HepG2 (cell line): ENCODE data around the gene EIF6. TPM values are rescaled to one million over a fixed set of nuclear protein-coding genes. Genes with fewer than 3 reads are reported as not detected.
A peak's percentile ranks its signal among the peaks of the same experiment; 100 is the strongest.

Source experiments
- DNMT1 ChIP-seq: sonication (generic); formaldehyde crosslinking; IDR thresholded peaks from 2 replicates; pipeline ENCODE4 v1.5.1; 2020; ENCODE audit warnings: mild to moderate bottlenecking, missing genetic modification reagents
- HES4 ChIP-seq: sonication (generic); formaldehyde crosslinking; IDR thresholded peaks from 2 replicates; pipeline ENCODE4 v1.9.0; 2021; ENCODE audit warnings: mild to moderate bottlenecking, missing genetic modification reagents, borderline replicate concordance
- HNRNPLL ChIP-seq: fragments of 200-400 bp; formaldehyde crosslinking; IDR thresholded peaks from 2 replicates; pipeline ENCODE4 v1.6.1; 2017; ENCODE audit warnings: mild to moderate bottlenecking, low read depth, low read length; ENCODE audit not compliant: poor library complexity, severe bottlenecking
- HOXA3 ChIP-seq: sonication (generic); formaldehyde crosslinking; IDR thresholded peaks from 2 replicates; pipeline ENCODE4 v1.5.0; 2020; ENCODE audit warnings: missing genetic modification reagents
- MAX ChIP-seq: IDR thresholded peaks from 2 replicates; pipeline ENCODE4 v1.6.1; 2012; ENCODE audit warnings: inconsistent platforms
- MLLT10 ChIP-seq: sonication (generic); formaldehyde crosslinking; IDR thresholded peaks from 2 replicates; pipeline ENCODE4 v1.4.0; 2020; ENCODE audit warnings: missing genetic modification reagents
- ONECUT2 ChIP-seq: sonication (generic); formaldehyde crosslinking; IDR thresholded peaks from 2 replicates; pipeline ENCODE4 v1.4.0; 2020; ENCODE audit warnings: missing genetic modification reagents
- PATZ1 ChIP-seq: sonication (generic); formaldehyde crosslinking; IDR thresholded peaks from 2 replicates; pipeline ENCODE4 v1.4.0; 2020; ENCODE audit warnings: missing genetic modification reagents
- PAX8 ChIP-seq: sonication (generic); formaldehyde crosslinking; IDR thresholded peaks from 2 replicates; pipeline ENCODE4 v1.8.0; 2022; ENCODE audit warnings: mild to moderate bottlenecking, missing genetic modification reagents, borderline replicate concordance
- RARG ChIP-seq: sonication (generic); formaldehyde crosslinking; IDR thresholded peaks from 2 replicates; pipeline ENCODE4 v1.4.0; 2020; ENCODE audit warnings: low read depth, mild to moderate bottlenecking, missing genetic modification reagents
- RXRA ChIP-seq: sonication (generic); formaldehyde crosslinking; IDR thresholded peaks from 2 replicates; pipeline ENCODE4 v1.5.1; 2020; ENCODE audit warnings: missing genetic modification reagents
- SALL1 ChIP-seq: sonication (generic); formaldehyde crosslinking; IDR thresholded peaks from 2 replicates; pipeline ENCODE4 v1.8.0; 2022; ENCODE audit warnings: mild to moderate bottlenecking, missing genetic modification reagents
- SPEN ChIP-seq: sonication (generic); formaldehyde crosslinking; IDR thresholded peaks from 2 replicates; pipeline ENCODE4 v1.5.1; 2020; ENCODE audit warnings: low read depth, mild to moderate bottlenecking, missing genetic modification reagents
- ZBTB38 ChIP-seq: sonication (generic); formaldehyde crosslinking; IDR thresholded peaks from 2 replicates; pipeline ENCODE4 v1.5.1; 2020; ENCODE audit warnings: mild to moderate bottlenecking, missing genetic modification reagents
- ZBTB7B ChIP-seq: sonication (generic); formaldehyde crosslinking; IDR thresholded peaks from 2 replicates; pipeline ENCODE4 v1.4.0; 2020; ENCODE audit warnings: missing genetic modification reagents
- ZNF180 ChIP-seq: sonication (generic); formaldehyde crosslinking; IDR thresholded peaks from 2 replicates; pipeline ENCODE4 v1.4.0; 2020; ENCODE audit warnings: low read depth, missing genetic modification reagents, borderline replicate concordance
- ZNF235 ChIP-seq: sonication (generic); formaldehyde crosslinking; IDR thresholded peaks from 2 replicates; pipeline ENCODE4 v1.8.1; 2023; ENCODE audit warnings: mild to moderate bottlenecking, missing genetic modification reagents, borderline replicate concordance
- ZNF260 ChIP-seq: sonication (generic); formaldehyde crosslinking; IDR thresholded peaks from 2 replicates; pipeline ENCODE4 v1.4.0; 2020; ENCODE audit warnings: missing genetic modification reagents, low read depth, mild to moderate bottlenecking, borderline replicate concordance
- ZNF547 ChIP-seq: sonication (generic); formaldehyde crosslinking; IDR thresholded peaks from 2 replicates; pipeline ENCODE4 v1.5.1; 2020; ENCODE audit warnings: mild to moderate bottlenecking, missing genetic modification reagents
- ZNF687 ChIP-seq: sonication (generic); formaldehyde crosslinking; IDR thresholded peaks from 2 replicates; pipeline ENCODE4 v1.5.1; 2020; ENCODE audit warnings: mild to moderate bottlenecking, missing genetic modification reagents, moderate library complexity
- polyA plus RNA-seq, 8 experiments: library from polyadenylated mRNA; depleted of rRNA in 3 of 8; stranded (reverse) in 7 of 8; unstranded in 1 of 8; fragments of >200 nt; fragmentation: Illumina TruSeq in 4 of 8; extraction: Trizol in 4 of 8; gene quantifications; 2 replicates each; pipeline versions ENCODE4 v1.2.1 to v1.2.3, GENCODE V29; 2011 to 2016; ENCODE audit warnings: low read depth in 4 of 8, missing spikeins in 1 of 8, mixed read lengths in 1 of 8; ENCODE audit not compliant: insufficient read depth in 1 of 8
- total RNA-seq, 5 experiments: library from RNA; depleted of rRNA; stranded (reverse); fragments of >200 nt; fragmentation: Illumina TruSeq; extraction: Trizol; gene quantifications; 2 replicates each; pipeline ENCODE4 v1.2.3, GENCODE V29; 2016; ENCODE audit warnings: low read depth in 1 of 5

EIF6 gene
- total and polyA plus RNA-seq, 2 of the 13 experiments (the other 11 are each of a cell fraction or from before 2014, with no cell fraction given) = 462 to 466 TPM

GRCh38 chr20:35291654-35292503 is 7.3 kb upstream of the EIF6 start, which contains the start of gene FAM83C (continued):
- TF ChIP-seq HNRNPLL (peak; percentile 30), HES4 (peak; percentile 71; the same call in 1 of the 2 replicates), MAX (0 out of 2 replicates have a peak, but pooled peaks have one; percentile 32), SALL1 (0 out of 2 replicates have a peak, but pooled peaks have one; percentile 26), PATZ1 (CRISPR knock-in tag) (no peak), RARG (CRISPR knock-in tag) (no peak), DNMT1 (CRISPR knock-in tag) (0 out of 2 replicates have a peak, but pooled peaks have one; percentile 60), ZNF235 (0 out of 2 replicates have a peak, but pooled peaks have one; percentile 9), ZNF180 (no peak), HOXA3 (0 out of 2 replicates have a peak, but pooled peaks have one; percentile 8), ZNF260 (CRISPR knock-in tag) (no peak), ZNF687 (CRISPR knock-in tag) (peak; percentile 42; the same call in 1 of the 2 replicates), PAX8 (CRISPR knock-in tag) (no peak), RXRA (peak; percentile 52; the same call in 1 of the 2 replicates), SPEN (CRISPR knock-in tag) (0 out of 2 replicates have a peak, but pooled peaks have one; percentile 56), ZBTB7B (CRISPR knock-in tag) (0 out of 2 replicates have a peak, but pooled peaks have one; percentile 27), ONECUT2 (CRISPR knock-in tag) (no peak), MLLT10 (CRISPR knock-in tag) (no peak), ZNF547 (0 out of 2 replicates have a peak, but pooled peaks have one; percentile 20), ZBTB38 (CRISPR knock-in tag) (peak; percentile 60; the same call in 1 of the 2 replicates)
